HG02588 (cell line): ENCODE measurements around the gene LMF2.
"Not testable (repeated sequence)": the region's sequence is repeated elsewhere in the genome, so short reads cannot be mapped to it uniquely, and the experiment has no call there.

Experiments
- ATAC-seq: cut with Tn5 transposase; IDR thresholded peaks from one replicate; pipeline ENCODE4 v1.9.1; 2021; ENCODE audit warnings: mild to moderate bottlenecking, moderate library complexity; ENCODE audit not compliant: unreplicated experiment

Gene LMF2

GRCh38 chr22:50507421-50507990, at the start of gene LMF2:
Gene LMF2, minus strand, starts transcription at chr22:50507702. Its CDS starts 27 bp downstream, at chr22:50507675.
- ATAC-seq: peak; percentile 47

GRCh38 chr22:50556703-50557102, 49.2 kb upstream of the LMF2 start:
- no peak for ATAC-seq

- ATAC-seq: no peak
Measured at GRCh38 chr22:50553310-50553709, 45.8 kb upstream of the LMF2 start.

GRCh38 chr22:50551160-50551752, 43.8 kb upstream of the LMF2 start:
- no peak for ATAC-seq

GRCh38 chr22:50550395-50550794, 42.9 kb upstream of the LMF2 start:
- no peak for ATAC-seq

GRCh38 chr22:50548921-50549790, 41.7 kb upstream of the LMF2 start:
- no peak for ATAC-seq

GRCh38 chr22:50548040-50548920, 40.8 kb upstream of the LMF2 start:
- no peak for ATAC-seq

- ATAC-seq: no peak
Measured at GRCh38 chr22:50547263-50547985, 39.9 kb upstream of the LMF2 start.

- ATAC-seq: no peak
Measured at GRCh38 chr22:50546326-50547262, 39.1 kb upstream of the LMF2 start.

GRCh38 chr22:50545522-50546325, 38.2 kb upstream of the LMF2 start, which contains the start of gene KLHDC7B:
Gene KLHDC7B, plus strand, starts transcription at chr22:50545899. Its CDS starts 345 bp downstream, at chr22:50546244.
- no peak for ATAC-seq

- no peak for ATAC-seq
Measured at GRCh38 chr22:50544746-50545253, 37.3 kb upstream of the LMF2 start.

- no peak for ATAC-seq
Measured at GRCh38 chr22:50544078-50544745, 36.7 kb upstream of the LMF2 start.

GRCh38 chr22:50542416-50542927, 35.0 kb upstream of the LMF2 start:
- ATAC-seq: no peak

- ATAC-seq: not testable (repeated sequence)
Measured at GRCh38 chr22:50541667-50542026, 34.1 kb upstream of the LMF2 start.

- no peak for ATAC-seq
Measured at GRCh38 chr22:50540381-50540780, 32.9 kb upstream of the LMF2 start.

- no peak for ATAC-seq
Measured at GRCh38 chr22:50537765-50538164, 30.3 kb upstream of the LMF2 start.

GRCh38 chr22:50536226-50536625, 28.7 kb upstream of the LMF2 start:
- ATAC-seq: no peak
